GM18867 (cell line): ENCODE measurements around the gene MAN1A1.

Experiments
- ATAC-seq: cut with Tn5 transposase; IDR thresholded peaks from one replicate; pipeline ENCODE4 v1.9.1; 2021; ENCODE audit warnings: mild to moderate bottlenecking, moderate library complexity; ENCODE audit not compliant: unreplicated experiment

MAN1A1 gene

DNA sequence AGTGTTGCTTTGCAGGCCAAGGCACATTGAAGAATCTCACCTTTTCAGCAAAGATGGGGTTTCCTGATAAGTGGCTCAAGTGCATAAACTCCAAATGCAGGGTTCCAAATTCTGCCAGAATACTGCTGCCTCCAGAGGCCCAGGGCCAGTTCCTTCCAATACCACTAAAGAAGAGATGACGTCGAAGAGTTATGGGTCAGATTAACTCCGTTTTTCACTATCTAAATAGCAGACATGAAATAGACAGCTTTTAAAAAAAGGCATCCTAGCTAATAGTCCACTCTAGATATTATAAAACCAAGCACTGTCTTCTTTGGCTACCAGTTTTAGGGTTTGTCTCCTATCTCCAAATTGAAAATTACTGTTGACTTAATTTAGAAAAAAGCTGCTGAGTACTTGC, 144.8 kb downstream of the MAN1A1 start:
- ATAC-seq = no peak

DNA sequence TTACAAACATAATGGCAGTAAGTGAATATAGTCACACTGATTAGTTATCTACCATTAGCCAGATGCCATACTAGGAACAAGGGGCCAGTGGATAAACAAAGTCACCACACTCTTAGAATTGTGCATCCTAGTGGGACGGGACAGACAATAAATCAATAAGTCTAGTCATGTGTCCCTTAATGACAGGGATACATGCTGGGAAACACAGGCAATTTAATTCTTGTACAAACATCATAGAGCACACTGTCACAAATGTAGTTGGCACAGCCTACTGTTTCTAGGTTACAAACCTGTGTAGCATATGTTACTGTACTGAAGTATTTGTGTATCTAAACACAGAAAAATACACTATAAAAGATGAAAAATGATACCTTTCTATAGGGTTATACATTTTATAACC, 148.1 kb downstream of the MAN1A1 start:
- ATAC-seq = no peak

DNA sequence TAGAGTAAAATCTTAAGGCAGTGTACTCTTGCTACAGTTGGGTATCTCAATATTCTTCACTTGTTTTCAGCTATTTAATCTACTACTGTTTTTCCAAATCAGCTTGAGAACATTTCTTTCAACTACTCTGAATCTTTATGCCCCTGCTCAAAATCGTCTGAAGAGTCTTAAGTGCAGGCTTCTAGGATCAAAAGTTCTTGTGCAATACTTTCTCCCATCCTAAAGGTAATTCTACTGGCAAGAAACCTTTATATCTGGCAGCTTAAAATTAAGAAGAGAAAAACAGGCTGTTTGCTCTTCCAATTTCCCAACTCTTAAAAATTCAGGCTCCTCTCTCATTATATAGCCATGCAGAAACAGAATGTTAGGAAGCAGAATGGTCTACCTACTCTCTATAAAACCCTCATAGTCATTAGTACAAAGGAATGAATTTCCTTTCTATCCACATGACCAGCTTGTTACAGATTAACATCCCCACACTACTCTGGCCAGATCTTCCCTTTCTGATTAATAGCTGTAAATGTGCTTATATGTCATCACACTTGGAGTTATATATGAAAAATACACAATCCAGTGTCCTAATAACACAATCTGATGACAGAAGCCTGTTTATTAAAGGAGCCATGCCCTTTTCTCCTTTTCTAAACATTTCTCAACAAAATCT, 148.9 kb downstream of the MAN1A1 start:
- ATAC-seq = no peak

DNA sequence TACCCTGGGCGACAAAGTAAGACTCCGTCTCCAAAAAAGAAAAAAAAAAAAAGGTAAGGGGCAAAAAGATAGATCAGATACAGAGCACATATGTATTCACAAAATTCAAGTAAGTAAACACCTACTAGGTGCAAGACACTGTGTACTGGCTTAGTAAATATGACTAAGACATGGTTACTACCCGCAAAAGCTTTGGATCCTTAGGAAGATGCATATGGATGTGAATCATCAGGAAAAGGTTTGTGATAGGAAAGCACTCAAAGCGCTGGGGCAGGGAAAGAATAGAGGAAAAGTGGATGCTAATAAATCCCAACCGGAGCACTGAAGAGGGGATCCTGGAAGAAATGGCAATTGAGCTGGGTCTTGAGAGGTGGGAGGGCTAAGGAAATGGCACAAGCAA, 152.3 kb downstream of the MAN1A1 start:
- ATAC-seq = no peak

DNA sequence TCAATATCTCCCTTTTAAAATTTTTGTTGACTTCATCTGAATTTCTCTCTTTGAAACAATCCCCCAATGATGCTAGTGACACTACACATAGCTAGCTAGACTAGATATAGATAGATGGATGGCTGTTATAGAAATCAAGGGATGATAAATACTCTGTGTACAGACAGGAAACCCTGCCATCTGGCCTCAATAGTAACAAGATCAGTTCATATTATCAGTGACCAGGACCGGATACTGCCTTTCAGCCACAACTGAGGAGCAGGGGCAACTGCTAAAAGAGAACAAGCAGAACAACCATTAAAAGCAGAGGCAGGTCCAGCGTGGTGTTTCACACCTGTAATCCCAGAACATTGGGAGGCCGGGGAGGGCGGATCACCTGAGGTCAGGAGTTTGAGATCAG, 152.8 kb downstream of the MAN1A1 start:
- ATAC-seq = no peak

DNA sequence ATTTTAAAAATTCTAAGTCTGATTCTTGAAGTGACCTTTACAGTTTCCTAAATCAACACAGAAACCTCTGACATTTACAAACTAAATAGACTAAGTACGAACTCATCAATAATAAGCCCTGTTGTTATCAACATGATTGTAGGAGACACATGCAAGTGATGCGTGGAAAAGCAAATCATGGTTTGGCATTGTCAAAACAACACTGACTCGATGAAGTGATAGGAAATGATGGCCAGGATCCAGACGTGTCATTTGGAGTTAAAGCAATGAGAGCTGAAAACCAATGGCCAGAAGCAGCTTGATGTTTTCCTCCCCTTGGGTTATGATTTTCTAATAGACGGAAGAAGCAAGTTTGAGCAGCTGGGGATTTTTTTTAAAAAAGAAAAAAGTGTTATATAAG, 153.7 kb downstream of the MAN1A1 start:
- ATAC-seq = no peak

DNA sequence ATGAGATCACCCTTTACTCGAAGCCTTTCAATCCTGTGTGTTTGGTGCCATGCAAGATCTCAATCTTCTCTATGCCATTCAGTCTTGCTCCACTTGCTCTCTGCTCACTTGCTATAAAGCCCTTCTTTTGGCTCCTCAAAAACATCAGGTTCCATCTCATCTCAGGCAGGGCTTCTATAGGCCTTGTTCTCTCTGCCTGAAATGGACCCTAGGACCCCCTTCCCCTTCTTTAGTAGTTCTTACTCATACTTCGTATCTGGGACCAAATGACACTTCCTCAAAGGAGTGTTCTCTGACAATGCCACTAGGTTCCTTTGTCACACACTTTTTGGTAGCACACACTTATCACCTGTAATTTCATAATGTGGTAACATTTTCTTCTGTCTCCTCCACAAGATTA, 154.4 kb downstream of the MAN1A1 start:
- ATAC-seq = no peak

DNA sequence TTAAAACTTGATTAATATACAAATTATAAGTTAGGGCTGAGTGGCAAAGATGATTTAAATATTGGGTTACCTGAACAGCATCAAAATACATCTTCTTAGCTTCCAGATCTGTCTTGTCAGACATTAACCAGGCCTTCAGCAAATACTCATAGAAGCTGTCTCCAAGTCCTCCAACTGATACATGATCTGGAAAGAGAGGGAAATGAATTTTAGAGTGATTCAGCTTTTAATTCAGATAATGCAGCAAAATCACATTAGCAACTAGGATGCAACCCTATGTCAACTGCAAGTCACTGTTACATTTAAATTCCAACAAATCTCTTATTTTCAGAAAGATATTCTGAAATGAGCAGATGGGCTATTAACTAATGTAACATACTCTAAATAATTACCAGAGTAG, 155.9 kb downstream of the MAN1A1 start:
- no peak for ATAC-seq

DNA sequence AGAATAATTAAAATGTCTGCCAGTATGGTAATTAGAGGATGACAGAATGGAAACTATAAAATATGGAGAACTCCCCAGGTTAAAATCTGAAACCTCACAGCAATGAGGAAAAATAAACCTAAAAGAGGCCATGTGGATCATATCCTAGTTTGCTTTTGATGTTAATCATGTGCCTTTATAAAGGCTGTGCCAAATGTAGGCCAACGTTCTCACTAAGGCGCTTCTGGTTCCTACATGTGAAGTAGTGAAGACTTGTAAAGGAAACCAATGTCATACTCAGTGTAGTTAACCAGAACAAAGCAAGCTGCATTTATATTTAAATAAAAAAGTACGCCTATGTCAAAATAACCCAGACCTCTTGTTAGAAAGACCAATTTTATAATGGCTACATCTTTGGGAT, 157.4 kb downstream of the MAN1A1 start:
- ATAC-seq = no peak

DNA sequence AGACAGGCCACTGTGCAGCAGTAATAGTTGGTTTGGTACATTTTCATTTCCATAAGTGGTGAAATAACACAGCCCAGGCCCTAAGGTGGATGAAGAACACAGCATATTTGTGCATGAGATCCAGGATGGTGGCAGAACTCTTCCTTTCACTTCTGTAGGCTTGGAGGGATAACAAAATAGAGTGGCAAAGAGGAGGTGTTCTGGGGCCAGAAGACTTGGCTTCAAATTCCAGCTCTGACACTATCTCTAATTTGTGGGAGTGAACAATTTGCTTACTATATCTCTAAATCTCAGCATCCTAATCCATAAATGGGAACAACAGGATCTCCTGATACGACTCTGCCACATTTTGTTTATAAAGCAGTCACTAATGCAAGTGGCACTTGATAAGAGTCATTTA, 159.4 kb downstream of the MAN1A1 start:
- ATAC-seq = no peak

DNA sequence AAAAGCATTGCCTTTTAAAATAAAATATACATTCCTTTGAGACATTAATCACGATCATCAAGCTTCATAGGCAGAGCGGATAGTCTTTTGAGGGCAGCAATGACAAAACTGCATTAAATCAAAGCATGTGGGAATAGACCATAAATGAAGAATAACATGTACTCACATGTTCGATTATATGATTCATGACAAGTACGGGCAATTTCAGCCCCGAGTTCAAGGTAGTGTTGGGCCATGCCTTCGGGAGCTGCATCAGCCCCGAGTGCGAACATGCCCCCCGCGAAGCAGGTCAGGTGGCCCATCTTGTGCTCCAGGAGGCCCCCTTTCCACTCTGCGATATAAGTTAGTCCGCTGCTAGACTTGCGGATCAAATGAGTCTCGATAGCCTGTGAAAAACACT, 160.1 kb downstream of the MAN1A1 start:
- ATAC-seq = no peak

DNA sequence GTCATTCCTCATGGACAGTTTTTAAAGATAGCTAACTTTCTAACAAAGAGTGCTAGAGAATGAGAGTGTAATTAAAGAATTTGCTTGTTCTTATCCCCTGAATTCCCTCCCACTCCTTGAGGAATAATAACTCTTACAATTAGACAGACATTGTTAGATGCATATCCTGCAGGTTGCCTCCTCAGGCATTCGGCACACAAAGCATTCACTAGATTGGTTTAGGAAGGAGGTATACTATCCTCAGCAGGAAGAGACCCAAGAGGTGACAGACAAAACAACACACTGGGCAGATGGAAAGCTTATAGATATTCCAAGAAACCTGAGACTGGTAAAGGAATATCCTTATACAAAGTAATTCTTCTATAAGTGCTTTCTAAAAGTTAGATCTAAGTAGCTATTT, 162.0 kb downstream of the MAN1A1 start:
- ATAC-seq = no peak

DNA sequence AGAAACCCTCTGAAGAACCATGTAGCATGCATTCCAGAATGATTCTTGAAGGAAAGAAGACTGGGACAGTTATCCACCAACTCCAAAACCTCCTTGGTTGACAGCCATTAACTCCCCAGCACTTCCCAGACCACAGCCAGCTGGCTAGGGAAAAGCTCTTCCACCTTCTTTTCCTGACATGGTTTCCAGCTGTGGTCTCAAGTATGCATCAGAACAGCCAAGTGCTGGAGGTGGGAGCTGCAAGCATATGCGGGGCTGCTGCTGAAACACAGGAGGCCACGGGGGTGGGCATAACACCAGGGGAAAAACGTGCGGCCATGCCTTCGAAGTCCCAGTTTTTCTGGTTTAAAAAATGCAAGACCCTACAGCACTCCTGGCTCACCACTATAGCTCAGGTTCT, 163.1 kb downstream of the MAN1A1 start:
- no peak for ATAC-seq

DNA sequence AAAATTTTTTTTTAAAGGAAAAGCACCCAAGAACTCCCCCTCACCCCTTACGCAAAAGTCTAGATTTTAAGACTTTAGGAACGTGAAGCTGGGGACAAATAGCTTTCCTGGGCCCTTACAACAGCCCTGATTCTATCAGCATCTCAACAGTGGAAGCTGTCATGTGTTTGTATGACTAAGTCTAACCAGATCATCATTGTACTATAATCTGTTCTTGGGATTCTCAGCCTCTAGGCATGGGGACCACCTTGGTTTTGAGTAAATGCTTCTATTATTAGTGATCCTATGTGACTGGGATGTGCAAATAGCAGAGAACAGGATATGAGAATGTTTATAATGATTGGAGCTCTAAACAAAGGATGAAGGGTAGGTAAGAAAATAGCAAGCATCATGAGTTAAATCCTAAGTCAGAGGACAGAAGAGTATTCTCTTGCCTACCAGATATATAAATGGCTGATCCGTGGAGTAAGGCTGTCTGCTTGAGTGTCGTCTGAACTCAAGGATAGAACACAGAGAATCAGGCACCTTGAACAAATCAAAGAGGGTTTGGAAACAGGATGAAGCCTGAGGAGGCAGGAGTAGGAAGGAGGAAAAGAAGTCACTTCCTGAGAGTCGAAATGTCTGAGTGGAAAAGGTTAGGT, 165.4 kb downstream of the MAN1A1 start:
- ATAC-seq = no peak

DNA sequence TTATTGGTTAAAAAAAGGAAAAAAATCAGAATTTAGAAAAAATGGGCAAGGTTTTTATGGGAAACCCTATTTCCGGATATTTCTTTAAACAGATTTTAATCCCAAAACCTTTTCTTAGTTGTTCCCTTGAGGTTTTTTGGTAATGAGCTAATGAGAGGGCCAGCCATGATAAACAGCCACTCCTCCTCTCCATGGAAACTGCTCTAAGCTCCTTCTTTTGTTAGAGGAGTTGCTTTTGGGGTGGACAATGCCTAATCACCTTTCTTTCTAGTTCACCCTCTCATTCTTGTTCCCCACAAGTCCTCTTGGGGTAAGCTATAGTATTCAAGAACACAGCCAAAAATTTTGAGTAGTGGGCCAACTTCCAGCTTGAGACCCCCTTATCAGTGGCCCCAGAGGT, 166.1 kb downstream of the MAN1A1 start:
- no peak for ATAC-seq

DNA sequence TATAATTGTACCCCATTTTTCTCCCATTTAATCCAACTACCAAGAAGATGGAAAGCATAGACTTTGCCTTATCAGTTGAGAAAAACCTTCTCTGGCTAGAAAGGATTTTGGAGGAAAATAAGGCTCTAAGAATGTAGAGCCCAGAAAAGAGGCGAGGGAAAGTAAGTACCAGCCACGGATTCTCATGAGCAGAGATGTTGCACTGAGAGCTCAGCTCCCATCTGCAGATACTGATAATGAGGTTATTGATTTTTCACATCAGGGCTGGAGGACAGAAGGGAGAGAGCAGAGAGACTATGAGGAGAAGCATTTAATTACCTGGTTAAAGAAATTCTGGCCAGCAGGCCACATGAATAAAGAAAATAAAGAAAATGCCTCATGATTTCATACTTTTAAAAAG, 166.7 kb downstream of the MAN1A1 start:
- ATAC-seq = no peak

DNA sequence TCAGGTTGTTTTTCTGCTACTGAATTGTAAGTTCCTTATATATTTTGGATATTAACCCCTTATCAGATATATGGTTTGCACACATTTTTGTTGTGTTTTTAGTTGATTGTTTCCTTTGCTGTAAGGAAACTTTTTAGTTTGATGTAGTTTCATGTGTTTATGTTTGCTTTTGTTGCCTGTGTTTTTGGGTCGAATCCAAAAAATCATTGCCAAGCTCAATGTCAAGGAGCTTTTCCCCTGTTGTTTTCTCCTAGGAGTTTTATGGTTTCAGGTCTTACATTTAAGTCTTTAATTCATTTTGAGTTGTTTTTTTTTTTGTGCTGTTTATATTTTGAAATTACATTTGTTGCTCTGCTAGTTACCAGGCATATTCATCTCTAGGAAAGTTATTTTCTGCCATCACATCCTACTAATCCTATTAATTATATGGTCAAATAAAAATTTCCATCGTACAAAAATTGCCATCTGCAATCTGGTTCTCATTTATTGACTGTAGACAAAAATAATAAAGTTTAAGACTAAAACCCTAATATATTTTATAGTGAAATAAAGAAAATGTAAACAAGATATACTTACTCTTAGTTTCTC, 167.3 kb downstream of the MAN1A1 start:
- ATAC-seq = no peak

DNA sequence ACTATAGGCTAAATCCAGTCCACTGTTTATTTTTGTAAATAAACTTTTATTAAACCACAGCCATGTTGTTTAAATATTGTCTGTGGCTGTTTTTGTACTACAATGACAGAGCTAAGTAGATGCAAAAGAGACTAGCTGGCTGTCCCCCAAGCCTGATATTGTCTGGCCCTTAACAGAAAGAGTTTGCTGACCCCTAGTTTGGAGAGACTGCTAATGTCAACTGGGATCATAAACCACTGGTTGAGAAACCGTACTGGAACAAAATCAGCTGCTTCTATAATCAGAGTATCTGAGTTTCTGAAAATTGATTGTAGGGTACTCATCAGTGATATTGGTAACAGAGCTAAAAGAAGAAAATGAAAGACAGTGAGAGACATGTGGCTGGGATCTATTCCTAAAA, 168.5 kb downstream of the MAN1A1 start:
- ATAC-seq = no peak

DNA sequence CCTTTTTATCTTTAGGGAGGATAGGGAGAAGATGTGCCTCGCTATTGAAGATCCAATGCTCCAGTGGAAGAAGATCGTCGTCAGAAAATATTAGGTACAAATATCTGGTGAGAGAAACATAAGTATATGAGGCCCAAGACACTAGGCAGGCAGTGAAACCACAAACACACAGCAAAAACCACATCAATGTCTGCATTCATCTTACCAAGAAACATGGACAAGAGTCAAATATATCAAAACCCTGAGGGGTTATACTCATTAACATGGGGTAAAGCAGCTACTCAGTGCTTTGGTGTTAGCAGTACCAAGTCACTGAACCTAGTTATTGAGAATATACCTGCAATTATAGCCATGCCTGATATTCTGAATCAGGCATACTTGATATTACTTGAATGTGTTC, 169.7 kb downstream of the MAN1A1 start:
- no peak for ATAC-seq

DNA sequence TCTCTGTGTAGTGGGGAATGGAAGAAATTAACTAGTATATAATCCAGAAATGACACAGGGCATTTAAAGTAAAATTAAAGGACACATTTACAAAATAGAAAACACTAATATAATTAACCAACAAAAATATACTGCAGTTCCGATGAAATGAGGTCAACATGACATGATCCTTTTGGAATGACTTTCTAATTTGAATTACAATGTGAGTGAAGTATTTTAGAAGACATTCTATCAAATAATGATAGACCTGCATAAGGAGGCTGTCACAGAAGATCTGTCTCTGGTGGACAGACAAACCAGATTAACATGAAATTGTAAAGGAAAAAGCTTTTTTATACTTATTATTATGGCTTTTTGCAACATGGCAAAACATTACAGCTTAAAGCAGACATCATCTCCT, 170.5 kb downstream of the MAN1A1 start:
- no peak for ATAC-seq

DNA sequence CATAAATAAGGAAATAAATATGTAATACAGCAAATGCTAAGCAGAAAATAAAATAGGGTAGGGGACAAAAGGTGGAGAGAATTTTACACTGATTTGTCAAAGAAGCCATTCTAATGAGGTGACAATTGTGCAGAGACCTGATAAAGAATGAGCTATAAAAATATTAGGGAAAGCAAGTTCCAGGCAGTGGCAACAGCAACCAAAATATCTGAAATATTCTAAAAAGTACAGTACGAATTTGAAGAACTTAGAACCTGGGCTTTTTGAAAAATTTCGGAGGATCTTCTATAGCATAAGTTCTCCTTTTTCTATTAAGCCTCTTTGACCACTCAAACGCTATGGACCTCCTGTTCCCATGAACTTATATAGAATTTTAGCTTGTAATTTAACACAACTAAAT, 173.1 kb downstream of the MAN1A1 start:
- ATAC-seq = no peak

DNA sequence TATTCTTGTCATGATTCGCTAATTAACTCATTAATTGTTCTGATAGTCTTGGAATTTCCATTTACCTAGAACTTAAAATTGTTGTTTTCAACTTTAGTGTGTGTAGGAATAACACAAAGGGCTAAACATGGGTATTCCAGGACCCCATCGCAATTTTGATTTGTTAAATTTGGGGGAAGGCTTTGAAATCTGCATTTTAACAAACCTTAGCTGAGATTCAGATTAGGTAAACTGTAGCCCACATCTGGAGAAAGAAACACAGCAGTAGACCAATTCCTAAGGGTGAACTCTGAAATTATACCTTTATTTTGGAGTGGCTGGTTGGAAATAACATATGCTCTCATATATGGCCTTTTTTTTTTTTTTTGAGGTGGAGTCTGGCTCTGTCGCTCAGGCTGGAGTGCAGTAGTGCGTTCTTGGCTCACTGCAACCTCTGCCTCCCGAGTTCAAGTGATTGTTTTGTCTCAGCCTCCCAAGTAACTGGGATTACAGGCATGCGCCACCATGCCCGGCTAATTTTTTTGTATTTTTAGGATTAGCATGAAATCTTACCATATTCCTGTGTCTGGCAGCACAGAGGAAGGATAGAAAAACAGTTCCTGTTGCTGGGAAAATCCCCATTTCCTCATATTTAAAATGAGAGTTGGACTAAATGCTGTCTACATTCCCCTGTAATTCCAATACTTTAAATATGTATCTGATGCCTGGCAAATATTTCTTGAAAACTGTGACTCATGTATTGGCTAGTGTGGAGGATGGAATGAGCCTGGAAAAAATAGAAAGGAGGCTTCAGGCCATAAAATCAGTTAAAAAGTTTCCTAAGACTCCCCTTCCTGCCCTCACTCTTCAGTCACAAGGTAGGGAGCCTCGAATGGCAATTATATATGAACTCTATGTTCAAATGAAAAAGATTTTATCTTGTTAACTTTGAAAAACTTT, 174.4 kb downstream of the MAN1A1 start:
- ATAC-seq = no peak
